Natural killer cell (primary cell): ENCODE measurements around the gene TAB2. TPM values are rescaled to one million over a fixed set of nuclear protein-coding genes. Genes with fewer than 3 reads are reported as not detected.

ENCODE experiments used
- ATAC-seq, 3 donors: fragments of 150-1000 bp in 2 of 3; fragments of 200-7000 bp in 1 of 3; cut with Tn5 transposase; 1 replicate in 1 of 3; 2 replicates in 2 of 3; pipeline ENCODE4 v1.10.0; 2021; ENCODE audit warnings: mild to moderate bottlenecking in 2 of 3, moderate library complexity in 2 of 3
- DNase-seq, 2 donors: peaks; one replicate each; pipeline versions ENCODE4 v3.0.0 to v3.0.0-alpha.2; 2013 to 2021; ENCODE audit warnings: mixed read lengths in 1 of 2
- H3K27ac ChIP-seq: one replicate; pipeline ENCODE4 v1.5.1; 2013; ENCODE audit warnings: mild to moderate bottlenecking, low read length
- H3K27me3 ChIP-seq: one replicate; pipeline ENCODE4 v1.6.1; 2013; ENCODE audit warnings: low read length; ENCODE audit not compliant: control insufficient read depth, insufficient read depth
- H3K36me3 ChIP-seq: one replicate; pipeline ENCODE4 v1.6.1; 2013; ENCODE audit warnings: low read length; ENCODE audit not compliant: control insufficient read depth, insufficient read depth
- H3K4me1 ChIP-seq: one replicate; pipeline ENCODE4 v1.6.1; 2013; ENCODE audit warnings: low read length; ENCODE audit not compliant: control insufficient read depth, insufficient read depth
- H3K4me3 ChIP-seq: one replicate; pipeline ENCODE4 v1.5.1; 2013; ENCODE audit warnings: low read length
- H3K9me3 ChIP-seq: one replicate; pipeline ENCODE4 v1.6.1; 2013; ENCODE audit warnings: low read length; ENCODE audit not compliant: control insufficient read depth, insufficient read depth
- H3K27ac Mint-ChIP-seq, 2 donors: one replicate each; pipeline ENCODE4 v1.8.0; 2022; ENCODE audit warnings: mild to moderate bottlenecking in 2 of 2, mixed read lengths in 2 of 2, moderate library complexity in 1 of 2
- H3K27me3 Mint-ChIP-seq, 2 donors: one replicate each; pipeline ENCODE4 v1.8.0; 2022; ENCODE audit warnings: low read depth in 2 of 2, mixed read lengths in 2 of 2
- H3K36me3 Mint-ChIP-seq: one replicate; pipeline ENCODE4 v1.8.0; 2022; ENCODE audit warnings: mixed read lengths
- H3K4me1 Mint-ChIP-seq, 2 donors: one replicate each; pipeline ENCODE4 v1.8.0; 2022; ENCODE audit warnings: mixed read lengths in 2 of 2
- H3K4me3 Mint-ChIP-seq: one replicate; pipeline ENCODE4 v1.8.0; 2022; ENCODE audit warnings: mild to moderate bottlenecking, moderate library complexity, mixed read lengths
- H3K9me3 Mint-ChIP-seq, 2 donors: one replicate each; pipeline ENCODE4 v1.8.0; 2022; ENCODE audit warnings: mixed read lengths in 2 of 2
- WGBS: methylation state at CpG from one replicate; pipeline ENCODE4 v1.1.7; 2013; ENCODE audit warnings: missing lambda C conversion rate; ENCODE audit not compliant: insufficient coverage; 5-methylcytosine and 5-hydroxymethylcytosine counted together
- intact Hi-C: fragments of 100-400 bp; cut with micrococcal nuclease; formaldehyde crosslinking; loops from one replicate; pipeline ENCODE4 v1.14.2; 2022
- total RNA-seq, 4 donors: library from RNA; stranded (reverse); fragments of 120-200 nt in 1 of 4; gene quantifications; one replicate each; pipeline versions ENCODE4 v1.2.3 to v1.2.4, GENCODE V29; 2013 to 2022
- TF ChIP-seq, protein P1 (sequence below): fragments of 200-600 bp; IDR thresholded peaks from one replicate; pipeline ENCODE4 v1.8.0; 2022; ENCODE audit warnings: antibody characterized with exemption

Gene TAB2
- total RNA-seq, 3 donors from 2014 or later (not counting 1 experiment from before 2014, with no cell fraction given), result 65.7 to 74.9 (median 68.9) TPM

DNA sequence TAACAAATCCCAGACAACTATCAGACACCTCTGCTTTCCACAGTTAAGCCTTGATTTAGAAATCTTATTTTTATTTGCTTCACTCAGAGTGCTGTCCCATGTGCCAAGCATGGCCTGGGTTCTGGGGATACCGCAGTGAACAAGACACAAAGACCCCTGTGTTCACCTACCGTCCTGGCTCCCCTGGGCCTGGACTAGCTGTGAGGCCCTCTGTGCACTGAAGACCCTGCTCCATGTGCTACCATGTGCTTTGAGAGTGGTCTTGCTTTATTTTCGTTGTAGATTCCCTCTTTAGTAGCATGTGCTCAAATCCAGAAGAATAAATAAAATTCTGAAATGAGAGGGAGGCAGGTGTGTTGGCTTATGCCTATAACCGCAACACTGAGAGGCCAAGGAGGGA, 105.1 kb downstream of the TAB2 start:
- no peak overlapping the region for H3K4me3 ChIP-seq
- no peak for DNase-seq

DNA sequence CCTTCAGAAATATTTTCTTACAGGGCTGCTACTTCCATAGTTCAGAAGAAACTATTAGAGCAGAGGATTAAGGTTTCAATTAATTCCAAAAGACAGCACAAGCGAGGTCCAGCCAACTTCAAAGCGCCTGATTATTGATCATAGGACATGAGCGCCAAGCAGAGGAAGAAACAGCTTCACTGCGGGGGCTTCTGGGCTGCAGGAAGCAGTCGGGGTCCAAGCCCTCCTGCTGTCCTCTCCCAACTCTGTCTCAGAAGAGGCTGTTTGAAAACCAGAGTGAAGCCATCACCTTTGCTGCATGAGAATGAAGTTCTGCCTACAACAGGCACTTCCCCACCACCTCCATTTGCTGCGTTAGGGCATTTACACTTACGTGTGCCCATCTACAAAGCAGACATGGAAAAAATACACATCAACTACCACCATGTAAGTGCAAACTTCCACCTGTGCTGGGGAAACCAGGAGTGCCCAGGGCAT, 106.5 kb downstream of the TAB2 start:
- Mint-ChIP-seq H3K27me3 (peaks cover 0 to 2% of the 10 kb centered on the region in 2 donors), H3K36me3 (no peaks in the 10 kb centered on the region), H3K4me3 (no peak overlapping the region), H3K27ac (no peak overlapping the region), H3K4me1 (no peaks in the 10 kb centered on the region), H3K9me3 (no peaks in the 10 kb centered on the region)
- no peak overlapping the region for H3K4me3 ChIP-seq
- no peaks in the 10 kb centered on the region for H3K9me3 ChIP-seq
- DNase-seq, result no peak
- no peak overlapping the region for H3K27ac ChIP-seq
- no peaks in the 10 kb centered on the region for H3K4me1 ChIP-seq
- no peaks in the 10 kb centered on the region for H3K36me3 ChIP-seq
- TF ChIP-seq, protein P1, sequence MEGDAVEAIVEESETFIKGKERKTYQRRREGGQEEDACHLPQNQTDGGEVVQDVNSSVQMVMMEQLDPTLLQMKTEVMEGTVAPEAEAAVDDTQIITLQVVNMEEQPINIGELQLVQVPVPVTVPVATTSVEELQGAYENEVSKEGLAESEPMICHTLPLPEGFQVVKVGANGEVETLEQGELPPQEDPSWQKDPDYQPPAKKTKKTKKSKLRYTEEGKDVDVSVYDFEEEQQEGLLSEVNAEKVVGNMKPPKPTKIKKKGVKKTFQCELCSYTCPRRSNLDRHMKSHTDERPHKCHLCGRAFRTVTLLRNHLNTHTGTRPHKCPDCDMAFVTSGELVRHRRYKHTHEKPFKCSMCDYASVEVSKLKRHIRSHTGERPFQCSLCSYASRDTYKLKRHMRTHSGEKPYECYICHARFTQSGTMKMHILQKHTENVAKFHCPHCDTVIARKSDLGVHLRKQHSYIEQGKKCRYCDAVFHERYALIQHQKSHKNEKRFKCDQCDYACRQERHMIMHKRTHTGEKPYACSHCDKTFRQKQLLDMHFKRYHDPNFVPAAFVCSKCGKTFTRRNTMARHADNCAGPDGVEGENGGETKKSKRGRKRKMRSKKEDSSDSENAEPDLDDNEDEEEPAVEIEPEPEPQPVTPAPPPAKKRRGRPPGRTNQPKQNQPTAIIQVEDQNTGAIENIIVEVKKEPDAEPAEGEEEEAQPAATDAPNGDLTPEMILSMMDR, result no peak
- intact Hi-C loops, result no loop called here
- ATAC-seq, result no peak
- WGBS, result 92% methylated on average over 7 of the region's 7 CpGs
- H3K27me3 ChIP-seq, result peaks cover 2% of the 10 kb centered on the region

More for the DNA sequence above, 105.1 kb downstream of the TAB2 start:
- Mint-ChIP-seq H3K36me3 (no peaks in the 10 kb centered on the region), H3K4me1 (no peaks in the 10 kb centered on the region), H3K9me3 (no peaks in the 10 kb centered on the region), H3K27me3 (peaks cover 0 to 2% of the 10 kb centered on the region in 2 donors), H3K27ac (no peak overlapping the region), H3K4me3 (no peak overlapping the region)
- Histone ChIP-seq H3K36me3 (no peaks in the 10 kb centered on the region), H3K27me3 (peaks cover 2% of the 10 kb centered on the region), H3K9me3 (no peaks in the 10 kb centered on the region), H3K27ac (no peak overlapping the region), H3K4me1 (no peaks in the 10 kb centered on the region)
- TF ChIP-seq, protein P1, result no peak
- ATAC-seq, result no peak
- intact Hi-C loops, result no loop called here
- 94% methylated on average over 4 of the region's 4 CpGs for WGBS

DNA sequence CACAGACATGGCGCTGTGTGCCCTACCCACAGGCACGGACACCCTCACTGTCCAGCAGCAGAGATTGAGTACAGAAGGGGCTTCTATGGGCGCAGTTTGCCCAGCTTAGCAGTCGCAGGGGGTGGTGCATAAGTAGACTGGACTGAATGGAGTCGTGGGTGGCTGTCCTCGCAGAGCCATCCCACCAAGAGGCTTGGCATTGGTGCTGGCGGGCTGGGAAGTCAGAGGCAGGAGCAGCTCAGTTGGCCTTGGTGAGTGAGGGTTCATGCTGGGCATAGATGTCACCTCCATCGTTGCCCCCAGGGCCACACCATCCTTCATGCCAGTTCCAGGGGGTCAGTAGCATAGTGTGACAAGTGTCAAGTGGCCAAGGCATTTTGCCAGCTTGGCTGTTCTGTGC, 107.7 kb downstream of the TAB2 start:
- Histone ChIP-seq H3K4me1 (no peaks in the 10 kb centered on the region), H3K9me3 (no peaks in the 10 kb centered on the region), H3K27ac (no peak overlapping the region), H3K27me3 (peaks cover 2% of the 10 kb centered on the region), H3K36me3 (no peaks in the 10 kb centered on the region), H3K4me3 (no peak overlapping the region)
- intact Hi-C loops, result no loop called here
- Mint-ChIP-seq H3K27me3 (peaks cover 0 to 2% of the 10 kb centered on the region in 2 donors), H3K9me3 (no peaks in the 10 kb centered on the region), H3K36me3 (no peaks in the 10 kb centered on the region), H3K27ac (no peak overlapping the region), H3K4me1 (no peaks in the 10 kb centered on the region), H3K4me3 (no peak overlapping the region)
- DNase-seq (no peak), ATAC-seq (no peak)
- WGBS, result 86% methylated on average over 8 of the region's 8 CpGs
- TF ChIP-seq, protein P1, result no peak

DNA sequence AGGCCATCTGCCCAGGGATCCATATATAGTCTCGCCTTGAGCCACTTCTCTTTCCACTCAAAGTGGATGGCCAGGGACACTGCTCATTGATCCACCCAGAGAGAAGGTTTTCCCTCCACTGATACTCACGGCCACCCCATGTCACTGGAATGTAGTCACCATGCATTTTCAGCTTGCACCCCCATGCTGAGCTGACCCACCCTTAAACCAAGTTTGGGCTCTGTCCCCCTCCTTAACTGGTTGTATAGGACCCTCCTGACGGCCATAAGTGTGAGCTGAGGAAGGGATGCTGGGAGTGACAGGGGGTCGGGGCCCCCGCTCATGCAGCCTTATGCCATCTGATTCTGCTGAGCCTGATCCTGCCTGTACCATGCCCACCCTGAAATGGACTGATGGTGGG, 108.2 kb downstream of the TAB2 start:
- Histone ChIP-seq H3K9me3 (no peaks in the 10 kb centered on the region), H3K4me1 (no peaks in the 10 kb centered on the region), H3K36me3 (no peaks in the 10 kb centered on the region), H3K4me3 (no peak overlapping the region), H3K27me3 (peaks cover 2% of the 10 kb centered on the region), H3K27ac (no peak overlapping the region)
- Mint-ChIP-seq H3K27ac (no peak overlapping the region), H3K36me3 (no peaks in the 10 kb centered on the region), H3K9me3 (no peaks in the 10 kb centered on the region), H3K4me1 (no peaks in the 10 kb centered on the region), H3K4me3 (no peak overlapping the region), H3K27me3 (peaks cover 0 to 2% of the 10 kb centered on the region in 2 donors)
- DNase-seq (no peak), ATAC-seq (no peak)
- intact Hi-C loops, result no loop called here
- 89% methylated on average over 5 of the region's 5 CpGs for WGBS
- TF ChIP-seq, protein P1, result no peak
